ENCODE results near the gene IGF1R.

Gene IGF1R

DNA sequence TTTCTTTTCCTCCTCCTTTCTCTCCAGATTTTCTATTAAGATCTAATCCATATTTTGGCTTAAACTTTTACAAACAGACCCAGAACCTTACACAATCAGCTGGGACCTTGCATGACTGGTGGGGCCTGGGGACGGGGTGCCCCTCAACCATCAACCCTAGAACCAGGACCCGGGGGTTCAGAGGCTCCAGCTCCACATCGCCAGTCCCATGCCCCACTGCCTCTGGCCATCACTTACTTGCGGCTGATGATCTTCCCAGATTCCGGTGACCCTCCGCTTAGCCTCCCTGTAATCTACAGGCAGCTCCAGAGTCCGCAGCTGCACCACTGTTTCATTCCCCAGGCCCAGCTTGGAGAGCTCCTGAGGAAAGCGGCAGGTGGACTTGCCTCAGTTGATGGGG, 322.5 kb downstream of the IGF1R start:
- Histone ChIP-seq H3K36me3 (no peaks in the 10 kb centered on the region), H3K4me1 (no peaks in the 10 kb centered on the region), H3K4me3 (ENCODE audit: low read depth, low read length) (no peak overlapping the region), H3K9me3 (no peaks in the 10 kb centered on the region), H3K27me3 (no peaks in the 10 kb centered on the region; the same call in 1 of the 2 replicates)
- no peak for DNase-seq
- TF ChIP-seq, protein P1, sequence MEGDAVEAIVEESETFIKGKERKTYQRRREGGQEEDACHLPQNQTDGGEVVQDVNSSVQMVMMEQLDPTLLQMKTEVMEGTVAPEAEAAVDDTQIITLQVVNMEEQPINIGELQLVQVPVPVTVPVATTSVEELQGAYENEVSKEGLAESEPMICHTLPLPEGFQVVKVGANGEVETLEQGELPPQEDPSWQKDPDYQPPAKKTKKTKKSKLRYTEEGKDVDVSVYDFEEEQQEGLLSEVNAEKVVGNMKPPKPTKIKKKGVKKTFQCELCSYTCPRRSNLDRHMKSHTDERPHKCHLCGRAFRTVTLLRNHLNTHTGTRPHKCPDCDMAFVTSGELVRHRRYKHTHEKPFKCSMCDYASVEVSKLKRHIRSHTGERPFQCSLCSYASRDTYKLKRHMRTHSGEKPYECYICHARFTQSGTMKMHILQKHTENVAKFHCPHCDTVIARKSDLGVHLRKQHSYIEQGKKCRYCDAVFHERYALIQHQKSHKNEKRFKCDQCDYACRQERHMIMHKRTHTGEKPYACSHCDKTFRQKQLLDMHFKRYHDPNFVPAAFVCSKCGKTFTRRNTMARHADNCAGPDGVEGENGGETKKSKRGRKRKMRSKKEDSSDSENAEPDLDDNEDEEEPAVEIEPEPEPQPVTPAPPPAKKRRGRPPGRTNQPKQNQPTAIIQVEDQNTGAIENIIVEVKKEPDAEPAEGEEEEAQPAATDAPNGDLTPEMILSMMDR (IDR thresholded peaks at IDR 0.05; ENCODE audit: low read depth, low read length) = no peak

DNA sequence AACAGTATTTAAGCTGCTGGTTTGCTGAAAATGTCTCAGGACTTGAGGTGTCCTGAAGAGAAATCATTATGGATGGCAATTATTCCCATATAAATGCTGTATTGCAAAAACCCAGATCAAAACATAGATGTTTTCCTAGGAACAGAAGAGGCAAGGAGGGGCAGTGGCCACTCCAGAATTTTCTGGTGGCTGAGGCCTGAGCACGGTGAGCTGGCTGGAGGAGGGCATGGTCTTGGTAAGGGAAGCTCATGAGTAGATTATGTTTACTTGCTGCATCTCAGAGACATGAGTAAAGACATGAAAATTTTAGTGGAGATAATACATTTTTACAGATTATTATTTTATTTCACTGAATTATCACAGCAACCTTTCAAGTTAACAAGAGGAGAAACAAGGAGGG, 328.2 kb downstream of the IGF1R start:
- H3K4me3 ChIP-seq (ENCODE audit: low read depth, low read length) = no peak overlapping the region
- H3K4me1 ChIP-seq = no peaks in the 10 kb centered on the region
- H3K27me3 ChIP-seq = no peaks in the 10 kb centered on the region
- TF ChIP-seq, protein P1 (IDR thresholded peaks at IDR 0.05; ENCODE audit: low read depth, low read length) = no peak
- H3K9me3 ChIP-seq = no peaks in the 10 kb centered on the region
- no peak for DNase-seq
- no peaks in the 10 kb centered on the region for H3K36me3 ChIP-seq

DNA sequence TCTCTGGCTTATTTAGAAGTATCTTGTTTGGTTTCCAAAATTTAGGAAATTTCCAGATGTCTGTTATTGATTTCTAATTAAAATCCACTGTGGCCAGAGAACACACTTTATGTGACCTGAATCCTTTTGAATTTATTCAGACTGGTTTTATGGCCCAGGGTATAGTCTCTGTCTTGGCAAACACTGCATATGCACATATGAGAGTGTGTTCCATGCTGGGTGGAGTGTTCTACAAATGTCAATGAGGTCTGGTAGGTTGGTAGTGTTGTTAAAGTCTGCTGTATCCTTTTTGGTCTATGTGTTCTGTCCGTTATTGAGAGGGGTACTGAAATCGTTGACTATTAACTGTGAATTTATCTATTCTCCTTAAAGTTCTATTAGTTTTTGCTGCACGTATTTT, 329.1 kb downstream of the IGF1R start:
- TF ChIP-seq, protein P1 (IDR thresholded peaks at IDR 0.05; ENCODE audit: low read depth, low read length) = no peak
- Histone ChIP-seq H3K27me3 (no peaks in the 10 kb centered on the region), H3K9me3 (no peaks in the 10 kb centered on the region), H3K4me1 (no peaks in the 10 kb centered on the region), H3K36me3 (no peaks in the 10 kb centered on the region), H3K4me3 (ENCODE audit: low read depth, low read length) (no peak overlapping the region)
- DNase-seq = no peak

DNA sequence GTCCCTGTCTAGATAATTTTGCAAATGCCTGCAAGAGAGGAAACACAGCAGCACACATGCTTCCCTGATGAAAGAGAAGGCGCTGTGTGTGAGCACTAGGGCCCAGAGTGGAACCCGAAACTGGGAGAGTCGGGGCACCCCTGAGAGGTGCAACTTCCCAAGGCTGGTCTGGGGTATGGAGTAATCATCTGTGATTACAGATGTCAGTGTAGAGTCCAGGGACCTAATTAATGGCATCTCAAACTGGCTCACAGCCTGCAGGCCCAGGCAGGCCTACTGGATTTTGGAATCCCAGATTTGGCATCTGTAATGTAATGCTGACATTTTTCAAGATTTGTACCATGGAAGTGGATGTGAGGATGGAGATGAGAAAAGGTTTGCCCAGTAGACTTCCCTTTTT, 329.8 kb downstream of the IGF1R start:
- H3K4me1 ChIP-seq = no peaks in the 10 kb centered on the region
- H3K27me3 ChIP-seq = no peaks in the 10 kb centered on the region
- no peak for DNase-seq
- H3K36me3 ChIP-seq = no peaks in the 10 kb centered on the region
- no peaks in the 10 kb centered on the region for H3K9me3 ChIP-seq
- H3K4me3 ChIP-seq (ENCODE audit: low read depth, low read length) = no peak overlapping the region
- TF ChIP-seq, protein P1 (IDR thresholded peaks at IDR 0.05; ENCODE audit: low read depth, low read length) = no peak

DNA sequence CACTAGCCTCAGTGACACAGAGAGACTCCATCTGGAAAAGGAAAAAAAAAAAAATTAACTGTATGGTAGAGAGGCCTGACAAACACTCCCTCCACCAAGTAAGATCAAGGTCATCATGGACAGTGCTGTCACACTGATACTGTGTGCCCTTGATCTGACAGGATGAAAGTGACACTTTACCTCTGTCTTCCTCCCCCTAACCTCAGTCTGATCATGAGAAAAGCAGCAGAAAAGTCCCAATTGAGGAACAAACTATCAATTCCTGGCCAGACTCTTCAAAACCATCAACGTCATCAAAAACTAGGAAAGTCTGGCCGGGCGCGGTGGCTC, 332.5 kb downstream of the IGF1R start:
- no peaks in the 10 kb centered on the region for H3K27me3 ChIP-seq
- DNase-seq = no peak
- H3K4me1 ChIP-seq = no peaks in the 10 kb centered on the region
- no peaks in the 10 kb centered on the region for H3K36me3 ChIP-seq
- H3K9me3 ChIP-seq = 0 out of 2 replicates have a peak, but pooled peaks cover under 1% of the 10 kb centered on the region
- TF ChIP-seq, protein P1 (IDR thresholded peaks at IDR 0.05; ENCODE audit: low read depth, low read length) = no peak
- no peak overlapping the region for H3K4me3 ChIP-seq (ENCODE audit: low read depth, low read length)

DNA sequence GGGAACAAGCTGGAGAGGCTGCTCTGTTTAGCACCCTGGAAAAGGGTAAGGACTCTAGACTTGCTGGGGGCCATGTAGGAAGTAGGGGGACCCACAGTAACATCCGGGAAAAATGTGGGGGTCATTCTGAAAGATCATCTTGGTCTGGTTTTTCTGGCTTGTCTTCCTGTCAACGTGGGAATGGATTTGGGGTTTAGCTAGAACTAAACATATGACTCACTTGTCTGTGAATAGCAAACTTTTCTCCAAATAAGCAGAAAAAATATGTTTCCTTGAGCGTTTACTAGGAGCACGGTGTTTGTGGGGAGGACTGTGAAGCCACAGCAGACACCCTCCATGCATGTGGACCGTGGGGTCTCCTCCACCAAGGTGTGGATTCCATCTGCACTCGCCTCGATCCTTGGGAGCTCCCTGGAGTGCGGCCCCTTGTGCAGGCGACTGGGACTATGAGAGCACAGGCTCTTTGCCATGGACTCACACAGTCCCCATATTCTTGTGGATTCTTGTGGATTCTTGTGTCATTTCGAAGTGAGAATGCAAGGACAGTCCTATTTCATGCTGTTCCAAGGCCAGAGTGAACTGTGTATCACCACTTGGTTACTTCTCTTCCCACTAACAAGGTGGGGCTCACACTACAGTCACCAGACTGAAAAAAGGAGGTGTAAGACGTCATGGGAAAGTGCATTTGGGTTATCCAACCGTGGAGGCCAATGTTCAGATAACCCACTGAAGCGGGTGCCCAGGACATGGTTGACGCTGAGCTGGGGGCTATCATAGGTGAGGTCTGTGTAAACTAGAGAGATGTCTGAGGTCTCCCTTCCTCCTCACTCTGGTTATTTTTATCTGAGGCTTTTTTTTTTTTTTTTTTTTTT, 333.7 kb downstream of the IGF1R start:
- TF ChIP-seq, protein P1 (IDR thresholded peaks at IDR 0.05; ENCODE audit: low read depth, low read length) = no peak
- peaks cover 3% of the 10 kb centered on the region; the same call in 1 of the 2 replicates for H3K9me3 ChIP-seq
- DNase-seq = no peak
- no peaks in the 10 kb centered on the region for H3K36me3 ChIP-seq
- H3K4me3 ChIP-seq (ENCODE audit: low read depth, low read length) = no peak overlapping the region
- H3K4me1 ChIP-seq = no peaks in the 10 kb centered on the region
- no peaks in the 10 kb centered on the region for H3K27me3 ChIP-seq

Measured in BE2C (cell line).